Neuronal stem cell (in vitro differentiated cells): ENCODE results near the gene C19orf53.
A peak's percentile ranks its signal among the peaks of the same experiment; 100 is the strongest.

Experiments
- DNase-seq: peaks from one replicate; pipeline ENCODE4 v3.0.0-alpha.2; 2013; ENCODE audit warnings: low spot score
- H2AFZ ChIP-seq: one replicate; pipeline ENCODE4 v1.6.1; 2013; ENCODE audit warnings: mild to moderate bottlenecking, low read length, inconsistent platforms
- H2AK5ac ChIP-seq: 2 replicates; pipeline ENCODE4 v1.6.1; 2013; ENCODE audit warnings: low read depth, mild to moderate bottlenecking, inconsistent platforms, low read length, moderate library complexity, mixed read lengths
- H2BK120ac ChIP-seq: 2 replicates; pipeline ENCODE4 v1.6.1; 2013; ENCODE audit warnings: low read depth, mild to moderate bottlenecking, inconsistent platforms, low read length, moderate library complexity, mixed read lengths
- H2BK12ac ChIP-seq: one replicate; pipeline ENCODE4 v1.6.1; 2013; ENCODE audit warnings: low read length, inconsistent platforms
- H2BK15ac ChIP-seq: 2 replicates; pipeline ENCODE4 v1.6.1; 2013; ENCODE audit warnings: mild to moderate bottlenecking, low read length, inconsistent platforms, mixed read lengths
- H2BK5ac ChIP-seq: one replicate; pipeline ENCODE4 v1.6.1; 2013; ENCODE audit warnings: inconsistent platforms, mild to moderate bottlenecking, low read length, moderate library complexity
- H3K14ac ChIP-seq: one replicate; pipeline ENCODE4 v1.6.1; 2013; ENCODE audit warnings: low read length, inconsistent platforms
- H3K18ac ChIP-seq: 2 replicates; pipeline ENCODE4 v1.6.1; 2013; ENCODE audit warnings: low read length, inconsistent platforms
- H3K23ac ChIP-seq: 2 replicates; pipeline ENCODE4 v1.6.1; 2013; ENCODE audit warnings: low read depth, mild to moderate bottlenecking, mixed read lengths, low read length, inconsistent platforms; ENCODE audit not compliant: poor library complexity
- H3K27ac ChIP-seq: replicated peaks from 3 replicates; pipeline ENCODE4 v1.5.1; 2013; ENCODE audit warnings: low read length, inconsistent platforms
- H3K27me3 ChIP-seq, 3 experiments: 2 replicates each; pipeline ENCODE4 v1.6.1; 2013; ENCODE audit warnings: low read length in 3 of 3, mild to moderate bottlenecking in 2 of 3, inconsistent platforms in 1 of 3, low read depth in 1 of 3, mixed read lengths in 1 of 3, moderate library complexity in 1 of 3; ENCODE audit not compliant: control insufficient read depth in 3 of 3, insufficient read depth in 3 of 3
- H3K36me3 ChIP-seq, 2 donors: replicated peaks in 1 of 2; 2 replicates each; pipeline ENCODE4 v1.6.1; 2013; ENCODE audit warnings: low read length in 2 of 2; ENCODE audit not compliant: control insufficient read depth in 2 of 2, insufficient read depth in 2 of 2
- H3K4ac ChIP-seq: 2 replicates; pipeline ENCODE4 v1.6.1; 2013; ENCODE audit warnings: inconsistent platforms, mild to moderate bottlenecking, low read length, moderate library complexity
- H3K4me1 ChIP-seq, 2 donors: 1 replicate in 1 of 2; 2 replicates in 1 of 2; pipeline ENCODE4 v1.6.1; 2013; ENCODE audit warnings: low read length in 2 of 2, low read depth in 1 of 2; ENCODE audit not compliant: control insufficient read depth in 2 of 2, insufficient read depth in 1 of 2
- H3K4me2 ChIP-seq: one replicate; pipeline ENCODE4 v1.6.1; 2013; ENCODE audit warnings: mild to moderate bottlenecking, low read length, inconsistent platforms; ENCODE audit not compliant: insufficient read depth, poor library complexity, severe bottlenecking
- H3K4me3 ChIP-seq, 2 donors: 2 replicates each; pipeline ENCODE4 v1.5.1; 2013; ENCODE audit warnings: low read length in 2 of 2, mild to moderate bottlenecking in 2 of 2, inconsistent platforms in 1 of 2, moderate library complexity in 1 of 2
- H3K79me1 ChIP-seq: one replicate; pipeline ENCODE4 v1.6.1; 2013; ENCODE audit warnings: low read depth, mild to moderate bottlenecking, inconsistent platforms, low read length, moderate library complexity
- H3K9ac ChIP-seq: one replicate; pipeline ENCODE4 v1.6.1; 2013; ENCODE audit warnings: mild to moderate bottlenecking, low read depth, low read length, inconsistent platforms; ENCODE audit not compliant: poor library complexity
- H3K9me3 ChIP-seq, 2 donors: replicated peaks in 1 of 2; 2 replicates each; pipeline versions ENCODE3 to v1.6.1; 2013; ENCODE audit warnings: low read length in 2 of 2, mild to moderate bottlenecking in 2 of 2, inconsistent platforms in 1 of 2, low read depth in 1 of 2, mixed read lengths in 1 of 2, moderate library complexity in 1 of 2; ENCODE audit not compliant: control insufficient read depth in 2 of 2, insufficient read depth in 1 of 2
- H4K8ac ChIP-seq: one replicate; pipeline ENCODE4 v1.6.1; 2013; ENCODE audit warnings: low read depth, mild to moderate bottlenecking, inconsistent platforms, low read length, moderate library complexity
- H4K91ac ChIP-seq: one replicate; pipeline ENCODE4 v1.6.1; 2013; ENCODE audit warnings: low read length, low read depth, mild to moderate bottlenecking, inconsistent platforms; ENCODE audit not compliant: poor library complexity
- WGBS, 2 donors: extraction: QIAGEN DNeasy Blood & Tissue Kit; methylation state at CpG; one replicate each; pipeline ENCODE4 v1.1.7; 2013; ENCODE audit warnings: missing lambda C conversion rate in 2 of 2, mixed read lengths in 1 of 2; ENCODE audit not compliant: insufficient read length in 2 of 2, insufficient replicate concordance in 1 of 2; ENCODE audit errors: extremely low coverage in 2 of 2; 5-methylcytosine and 5-hydroxymethylcytosine counted together

C19orf53 gene

DNA sequence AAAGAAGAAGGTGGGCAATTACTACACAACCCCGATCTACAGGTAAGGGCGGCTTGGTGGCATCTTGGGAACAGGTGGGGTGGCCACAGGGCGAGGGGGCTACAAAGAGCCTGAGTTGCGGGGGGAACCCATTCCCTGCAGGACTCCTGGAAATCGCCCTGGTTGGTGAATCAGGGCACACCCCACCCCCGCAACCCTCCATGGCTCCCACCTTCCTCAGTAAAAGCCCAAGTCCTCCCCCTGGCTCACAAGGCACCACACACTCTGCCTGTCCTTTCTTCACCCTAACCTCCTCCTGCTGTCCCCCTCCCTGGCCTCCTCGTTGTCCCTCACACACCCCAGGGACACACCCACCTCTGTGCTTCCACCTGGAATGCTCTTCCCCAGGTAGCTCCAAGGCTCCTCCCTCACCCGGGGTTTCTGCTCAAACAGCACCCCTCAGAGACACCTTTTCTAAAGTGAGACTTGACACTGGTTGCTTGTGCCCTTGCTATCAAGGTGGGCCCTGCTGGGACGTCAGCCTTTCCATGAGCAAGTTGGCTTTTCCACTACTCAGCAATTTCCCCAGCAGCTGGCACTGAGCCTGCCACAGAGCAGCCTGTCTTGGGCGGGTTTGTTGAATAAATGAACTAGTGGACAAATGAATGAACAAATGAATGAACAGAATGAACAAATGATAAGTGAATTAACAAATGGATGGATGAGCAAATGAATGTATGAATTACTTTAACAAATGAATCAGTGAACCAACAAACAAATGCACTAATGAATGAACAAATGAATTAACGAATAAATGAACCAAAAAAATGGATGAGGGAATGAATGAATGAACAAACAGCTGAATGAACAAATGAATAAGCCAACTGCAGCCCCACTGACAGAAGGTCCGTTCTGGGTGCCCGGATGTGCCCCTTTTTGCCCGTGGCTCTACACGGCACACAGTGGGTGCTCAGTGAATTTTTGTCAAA, 16.2 kb upstream of the C19orf53 start:
- Histone ChIP-seq H2BK120ac (no peak overlapping the region), H3K27me3 (no peaks in the 10 kb centered on the region), H2BK15ac (no peak overlapping the region), H2AFZ (no peak overlapping the region), H3K23ac (no peak overlapping the region), H3K4me2 (no peak overlapping the region), H3K4ac (no peak overlapping the region), H4K91ac (no peak overlapping the region), H3K9me3 (no peaks in the 10 kb centered on the region), H3K27ac (no peak overlapping the region), H3K9ac (no peak overlapping the region), H3K14ac (no peak overlapping the region), H3K36me3 (peaks cover 48 to 93% of the 10 kb centered on the region in 2 donors), H3K79me1 (peaks cover 7% of the 10 kb centered on the region), H4K8ac (no peak overlapping the region), H3K18ac (no peak overlapping the region), H3K4me1 (no peaks in the 10 kb centered on the region), H2BK12ac (no peak overlapping the region), H3K4me3 (no peak overlapping the region), H2AK5ac (no peak overlapping the region), H2BK5ac (no peak overlapping the region)
- DNase-seq = no peak
- WGBS, 2 donors = no CpG with 5 or more reads among the region's 15 CpGs

DNA sequence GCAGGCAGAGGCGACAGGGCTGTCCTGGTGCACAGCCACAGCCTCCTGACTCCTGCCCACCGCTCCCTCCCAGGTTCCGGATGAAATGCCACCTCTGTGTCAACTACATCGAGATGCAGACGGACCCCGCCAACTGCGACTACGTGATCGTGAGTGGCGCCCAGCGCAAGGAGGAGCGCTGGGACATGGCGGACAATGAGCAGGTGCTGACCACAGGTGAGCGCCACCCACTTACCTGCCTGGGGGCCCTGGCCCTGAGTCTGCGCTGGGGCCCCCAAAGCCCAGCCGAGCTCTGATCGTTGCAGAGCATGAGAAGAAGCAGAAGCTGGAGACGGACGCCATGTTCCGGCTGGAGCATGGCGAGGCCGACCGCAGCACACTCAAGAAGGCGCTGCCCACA, 15.5 kb upstream of the C19orf53 start:
- H3K4me2 ChIP-seq = no peak overlapping the region
- H3K23ac ChIP-seq = peak overlapping the region; percentile 89
- H3K27me3 ChIP-seq = no peaks in the 10 kb centered on the region
- H3K9me3 ChIP-seq = peaks cover 0 to 4% of the 10 kb centered on the region in 2 donors
- no peak overlapping the region for H2BK12ac ChIP-seq
- no peak overlapping the region for H4K91ac ChIP-seq
- H3K36me3 ChIP-seq = peaks cover 49 to 95% of the 10 kb centered on the region in 2 donors
- H3K4me3 ChIP-seq = no peak overlapping the region
- H2BK5ac ChIP-seq = no peak overlapping the region
- no peak overlapping the region for H2AK5ac ChIP-seq
- H2BK120ac ChIP-seq = no peak overlapping the region
- no peak overlapping the region for H4K8ac ChIP-seq
- H3K14ac ChIP-seq = no peak overlapping the region
- no peak overlapping the region for H3K27ac ChIP-seq
- no peak overlapping the region for H3K18ac ChIP-seq
- no peak overlapping the region for H2AFZ ChIP-seq
- H3K9ac ChIP-seq = no peak overlapping the region
- no peak for DNase-seq
- no peak overlapping the region for H3K4ac ChIP-seq
- no CpG with 5 or more reads among the region's 24 CpGs for WGBS, 2 donors
- peaks cover 7% of the 10 kb centered on the region for H3K79me1 ChIP-seq
- H3K4me1 ChIP-seq = no peaks in the 10 kb centered on the region
- no peak overlapping the region for H2BK15ac ChIP-seq

DNA sequence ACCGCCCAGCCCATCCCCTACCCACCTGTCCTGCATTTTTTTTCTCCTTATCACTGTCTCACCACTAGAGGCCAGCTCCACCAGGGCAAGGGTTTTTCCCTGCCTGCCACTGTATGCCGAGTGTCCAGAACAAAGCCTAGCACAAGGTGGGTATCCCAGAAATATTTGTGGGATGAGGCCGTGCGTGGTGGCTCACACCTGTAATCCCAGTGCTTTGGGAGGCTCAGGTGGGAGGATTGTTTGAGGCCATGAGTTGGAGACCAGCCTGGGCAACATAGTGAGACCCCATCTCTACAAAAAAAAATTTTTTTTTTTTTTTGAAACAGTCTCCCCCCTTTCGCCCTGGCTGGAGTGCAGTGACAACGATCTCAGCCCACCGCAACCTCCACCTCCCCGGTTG, 12.8 kb upstream of the C19orf53 start:
- H2BK12ac ChIP-seq = no peak overlapping the region

DNA sequence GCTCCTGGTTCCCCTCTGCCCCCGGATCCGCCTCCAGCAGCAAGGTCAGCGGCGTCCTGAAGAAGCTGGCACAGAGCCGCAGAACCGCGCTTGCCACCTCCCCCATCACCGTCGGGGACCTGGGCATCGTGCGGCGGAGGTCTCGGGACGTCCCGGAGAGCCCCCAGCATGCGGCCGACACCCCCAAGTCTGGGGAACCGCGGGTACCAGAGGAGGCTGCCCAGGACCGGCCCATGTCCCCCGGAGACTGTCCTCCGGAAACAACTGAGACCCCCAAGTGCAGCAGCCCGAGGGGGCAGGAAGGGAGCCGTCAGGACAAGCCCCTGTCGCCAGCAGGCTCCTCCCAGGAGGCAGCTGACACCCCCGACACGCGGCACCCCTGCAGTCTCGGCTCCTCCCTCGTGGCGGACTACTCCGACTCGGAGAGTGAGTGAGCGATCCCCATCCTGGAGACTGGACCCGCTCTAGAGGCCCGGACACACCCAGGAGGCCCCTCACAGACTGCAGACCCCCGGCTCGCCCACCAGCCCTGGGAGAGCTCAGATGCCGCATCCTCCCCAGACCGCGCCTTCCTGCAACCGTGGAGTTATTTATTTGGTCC, 11.5 kb upstream of the C19orf53 start:
- Histone ChIP-seq H2BK15ac (no peak overlapping the region), H2AFZ (no peak overlapping the region), H3K27me3 (peaks cover 0 to 6% (median 0%) of the 10 kb centered on the region in 3 experiments), H3K4me1 (peaks cover 0 to 5% of the 10 kb centered on the region in 2 donors), H2BK5ac (peak overlapping the region; percentile 66), H4K8ac (no peak overlapping the region), H4K91ac (no peak overlapping the region), H2BK12ac (no peak overlapping the region), H3K9me3 (peaks cover 0 to 9% of the 10 kb centered on the region in 2 donors), H3K4me3 (no peak overlapping the region), H3K36me3 (peaks cover 28 to 62% of the 10 kb centered on the region in 2 donors), H3K27ac (no peak overlapping the region), H3K9ac (no peak overlapping the region), H3K4ac (no peak overlapping the region), H3K14ac (no peak overlapping the region), H3K4me2 (peak overlapping the region; percentile 11), H2BK120ac (no peak overlapping the region), H2AK5ac (no peak overlapping the region), H3K23ac (no peak overlapping the region), H3K79me1 (peaks cover 7% of the 10 kb centered on the region), H3K18ac (no peak overlapping the region)
- no CpG with 5 or more reads among the region's 42 CpGs for WGBS, 2 donors
- DNase-seq = no peak

More for the DNA sequence above, 12.8 kb upstream of the C19orf53 start:
- Histone ChIP-seq H2BK15ac (no peak overlapping the region), H3K18ac (no peak overlapping the region), H3K4me2 (no peak overlapping the region), H3K4me3 (no peak overlapping the region), H2AFZ (no peak overlapping the region), H3K36me3 (peaks cover 36 to 75% of the 10 kb centered on the region in 2 donors), H3K79me1 (peaks cover 7% of the 10 kb centered on the region), H3K23ac (no peak overlapping the region), H3K27me3 (peaks cover 0 to 6% (median 0%) of the 10 kb centered on the region in 3 experiments), H2AK5ac (no peak overlapping the region), H3K4ac (no peak overlapping the region), H2BK120ac (no peak overlapping the region), H3K9me3 (peaks cover 0 to 9% of the 10 kb centered on the region in 2 donors), H2BK5ac (no peak overlapping the region), H3K4me1 (peaks cover 0 to 5% of the 10 kb centered on the region in 2 donors), H3K27ac (no peak overlapping the region), H3K9ac (no peak overlapping the region), H4K8ac (no peak overlapping the region), H3K14ac (no peak overlapping the region), H4K91ac (no peak overlapping the region)
- DNase-seq = no peak
- no CpG with 5 or more reads among the region's 8 CpGs for WGBS, 2 donors
